ENCODE data around the gene IWS1. TPM values are rescaled to one million over a fixed set of nuclear protein-coding genes. Genes with fewer than 3 reads are reported as not detected.
"Not testable (repeated sequence)": the region's sequence is repeated elsewhere in the genome, so short reads cannot be mapped to it uniquely, and the experiment has no call there.

Gene IWS1
- total and polyA plus RNA-seq, 2 experiments from 2014 or later = 45.9 to 47.8 TPM

GRCh38 chr2:127531221-127531648, 4.9 kb upstream of the IWS1 start:
- no peak for DNase-seq (ENCODE audit: low spot score)
- H3K36me3 ChIP-seq (replicated peaks; ENCODE audit: insufficient read depth, low read depth) = no peaks in the 10 kb centered on the region
- TF ChIP-seq EZH2 (IDR thresholded peaks at IDR 0.05; ENCODE audit: borderline replicate concordance) = no peak
- no peak for TF ChIP-seq EZH2phosphoT487 (IDR thresholded peaks at IDR 0.05; ENCODE audit: low read depth, severe bottlenecking, unreplicated experiment)
- TF ChIP-seq CTCF (IDR thresholded peaks at IDR 0.05; ENCODE audit: poor library complexity) = no peak
- H3K27ac ChIP-seq = peak overlapping the region; percentile 88
- H3K79me2 ChIP-seq = no peaks in the 10 kb centered on the region
- H4K20me1 ChIP-seq (ENCODE audit: insufficient read depth, poor library complexity, severe bottlenecking) = no peaks in the 10 kb centered on the region
- no peaks in the 10 kb centered on the region for H3K27me3 ChIP-seq
- H3K4me2 ChIP-seq = no peak overlapping the region
- no peak overlapping the region for H3K4me3 ChIP-seq
- 73% methylated on average over 4 of the region's 4 CpGs for WGBS (ENCODE audit: low lambda C conversion rate, missing lambda C conversion rate)
- peaks cover 3% of the 10 kb centered on the region for H3K4me1 ChIP-seq (ENCODE audit: insufficient read depth)
- H2AFZ ChIP-seq = no peak overlapping the region
- no peaks in the 10 kb centered on the region for H3K9me3 ChIP-seq (ENCODE audit: low read depth)
- no peaks in the 10 kb centered on the region for H3K9me2 ChIP-seq (replicated peaks; ENCODE audit: insufficient read depth)

- Histone ChIP-seq H3K36me3 (replicated peaks; ENCODE audit: insufficient read depth, low read depth) (no peaks in the 10 kb centered on the region), H3K79me2 (peaks cover 6% of the 10 kb centered on the region), H3K4me3 (no peak overlapping the region), H3K9me3 (ENCODE audit: low read depth) (no peaks in the 10 kb centered on the region), H3K27ac (peak overlapping the region; percentile 88), H3K9me2 (replicated peaks; ENCODE audit: insufficient read depth) (no peaks in the 10 kb centered on the region), H3K27me3 (no peaks in the 10 kb centered on the region), H3K4me2 (no peak overlapping the region), H4K20me1 (ENCODE audit: insufficient read depth, poor library complexity, severe bottlenecking) (no peaks in the 10 kb centered on the region), H2AFZ (no peak overlapping the region), H3K4me1 (ENCODE audit: insufficient read depth) (peaks cover 3% of the 10 kb centered on the region)
- DNase-seq (ENCODE audit: low spot score) = no peak
- TF ChIP-seq EZH2phosphoT487 (IDR thresholded peaks at IDR 0.05; ENCODE audit: low read depth, severe bottlenecking, unreplicated experiment) (no peak), CTCF (IDR thresholded peaks at IDR 0.05; ENCODE audit: poor library complexity) (peak; percentile 4), EZH2 (IDR thresholded peaks at IDR 0.05; ENCODE audit: borderline replicate concordance) (no peak)
- 80% methylated on average over 3 of the region's 3 CpGs for WGBS (ENCODE audit: low lambda C conversion rate, missing lambda C conversion rate)
Observed at GRCh38 chr2:127530245-127531140, 4.2 kb upstream of the IWS1 start.

GRCh38 chr2:127529416-127529815, 3.1 kb upstream of the IWS1 start:
- H3K27ac ChIP-seq; H3K4me1 ChIP-seq (ENCODE audit: insufficient read depth); H3K4me2 ChIP-seq; H2AFZ ChIP-seq; H4K20me1 ChIP-seq (ENCODE audit: insufficient read depth, poor library complexity, severe bottlenecking); H3K9me3 ChIP-seq (ENCODE audit: low read depth); DNase-seq (ENCODE audit: low spot score); H3K27me3 ChIP-seq; H3K36me3 ChIP-seq (replicated peaks; ENCODE audit: insufficient read depth, low read depth); H3K4me3 ChIP-seq; H3K9me2 ChIP-seq (replicated peaks; ENCODE audit: insufficient read depth): not testable (repeated sequence)
- 84% methylated on average over 2 of the region's 2 CpGs for WGBS (ENCODE audit: low lambda C conversion rate, missing lambda C conversion rate)
- H3K79me2 ChIP-seq = peaks cover 16% of the 10 kb centered on the region

GRCh38 chr2:127528487-127528886, 2.2 kb upstream of the IWS1 start:
- Histone ChIP-seq H3K27ac (peak overlapping the region; percentile 93), H2AFZ (no peak overlapping the region), H3K27me3 (no peaks in the 10 kb centered on the region)

More at GRCh38 chr2:127528487-127528886, 2.2 kb upstream of the IWS1 start:
- no peaks in the 10 kb centered on the region for H3K9me3 ChIP-seq (ENCODE audit: low read depth)
- TF ChIP-seq CTCF (IDR thresholded peaks at IDR 0.05; ENCODE audit: poor library complexity) (peak; percentile 8), EZH2 (IDR thresholded peaks at IDR 0.05; ENCODE audit: borderline replicate concordance) (no peak)
- H3K4me2 ChIP-seq = peak overlapping the region; percentile 75
- no peaks in the 10 kb centered on the region for H3K9me2 ChIP-seq (replicated peaks; ENCODE audit: insufficient read depth)
- peaks cover 15% of the 10 kb centered on the region for H3K4me1 ChIP-seq (ENCODE audit: insufficient read depth)
- peaks cover 26% of the 10 kb centered on the region for H3K79me2 ChIP-seq
- no peak overlapping the region for H3K4me3 ChIP-seq
- WGBS (ENCODE audit: low lambda C conversion rate, missing lambda C conversion rate) = 56% methylated on average over 4 of the region's 4 CpGs
- DNase-seq (ENCODE audit: low spot score) = no peak
- H3K36me3 ChIP-seq (replicated peaks; ENCODE audit: insufficient read depth, low read depth) = no peaks in the 10 kb centered on the region
- peaks cover 4% of the 10 kb centered on the region for H4K20me1 ChIP-seq (ENCODE audit: insufficient read depth, poor library complexity, severe bottlenecking)
